Measurements from ENCODE around the gene MOBP.
"Not testable (repeated sequence)": the region's sequence is repeated elsewhere in the genome, so short reads cannot be mapped to it uniquely, and the experiment has no call there.

MOBP gene

GRCh38 chr3:39456159-39456558, 11.3 kb upstream of the MOBP start:
- H3K36me3 Mint-ChIP-seq (ENCODE audit: low read depth): no peaks in the 10 kb centered on the region
- H3K4me1 Mint-ChIP-seq: no peaks in the 10 kb centered on the region
- H3K27ac Mint-ChIP-seq: no peak overlapping the region
- TF ChIP-seq, protein P1, sequence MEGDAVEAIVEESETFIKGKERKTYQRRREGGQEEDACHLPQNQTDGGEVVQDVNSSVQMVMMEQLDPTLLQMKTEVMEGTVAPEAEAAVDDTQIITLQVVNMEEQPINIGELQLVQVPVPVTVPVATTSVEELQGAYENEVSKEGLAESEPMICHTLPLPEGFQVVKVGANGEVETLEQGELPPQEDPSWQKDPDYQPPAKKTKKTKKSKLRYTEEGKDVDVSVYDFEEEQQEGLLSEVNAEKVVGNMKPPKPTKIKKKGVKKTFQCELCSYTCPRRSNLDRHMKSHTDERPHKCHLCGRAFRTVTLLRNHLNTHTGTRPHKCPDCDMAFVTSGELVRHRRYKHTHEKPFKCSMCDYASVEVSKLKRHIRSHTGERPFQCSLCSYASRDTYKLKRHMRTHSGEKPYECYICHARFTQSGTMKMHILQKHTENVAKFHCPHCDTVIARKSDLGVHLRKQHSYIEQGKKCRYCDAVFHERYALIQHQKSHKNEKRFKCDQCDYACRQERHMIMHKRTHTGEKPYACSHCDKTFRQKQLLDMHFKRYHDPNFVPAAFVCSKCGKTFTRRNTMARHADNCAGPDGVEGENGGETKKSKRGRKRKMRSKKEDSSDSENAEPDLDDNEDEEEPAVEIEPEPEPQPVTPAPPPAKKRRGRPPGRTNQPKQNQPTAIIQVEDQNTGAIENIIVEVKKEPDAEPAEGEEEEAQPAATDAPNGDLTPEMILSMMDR (IDR thresholded peaks at IDR 0.05; ENCODE audit: unreplicated experiment in 3 of 3): no peak
- no peak overlapping the region for H3K4me3 Mint-ChIP-seq
- H3K9me3 Mint-ChIP-seq: no peaks in the 10 kb centered on the region
- H3K27me3 Mint-ChIP-seq (ENCODE audit: low read depth): no peaks in the 10 kb centered on the region

DNA sequence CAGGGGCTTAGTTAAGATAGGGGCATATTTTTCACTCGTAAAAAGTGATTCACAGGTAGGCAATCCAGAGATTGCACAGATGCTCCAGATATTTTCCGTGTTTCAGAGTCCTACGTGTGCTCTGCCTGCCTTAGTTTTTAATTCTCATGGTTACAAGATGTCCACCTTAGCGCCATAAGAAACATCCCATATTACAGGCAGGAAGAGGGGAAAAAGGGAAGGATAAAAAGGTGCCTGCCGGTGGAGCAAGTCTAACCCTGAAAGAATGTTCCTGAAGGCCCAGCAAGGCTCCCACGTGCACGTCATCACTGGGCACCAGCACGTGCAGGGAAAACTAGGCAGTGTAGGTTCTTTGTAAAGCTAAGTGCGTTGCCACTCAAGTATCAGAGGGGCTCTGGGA, 10.1 kb upstream of the MOBP start:
- TF ChIP-seq, protein P1 (IDR thresholded peaks at IDR 0.05; ENCODE audit: unreplicated experiment in 3 of 3): no peak
- Mint-ChIP-seq H3K36me3 (ENCODE audit: low read depth) (no peaks in the 10 kb centered on the region), H3K27ac (no peak overlapping the region), H3K27me3 (ENCODE audit: low read depth) (no peaks in the 10 kb centered on the region), H3K9me3 (no peaks in the 10 kb centered on the region), H3K4me3 (no peak overlapping the region), H3K4me1 (no peaks in the 10 kb centered on the region)

- not testable (repeated sequence) for H3K4me3 Mint-ChIP-seq; H3K27ac Mint-ChIP-seq; H3K36me3 Mint-ChIP-seq (ENCODE audit: low read depth)
Observed at GRCh38 chr3:39458579-39458978, 8.9 kb upstream of the MOBP start.

DNA sequence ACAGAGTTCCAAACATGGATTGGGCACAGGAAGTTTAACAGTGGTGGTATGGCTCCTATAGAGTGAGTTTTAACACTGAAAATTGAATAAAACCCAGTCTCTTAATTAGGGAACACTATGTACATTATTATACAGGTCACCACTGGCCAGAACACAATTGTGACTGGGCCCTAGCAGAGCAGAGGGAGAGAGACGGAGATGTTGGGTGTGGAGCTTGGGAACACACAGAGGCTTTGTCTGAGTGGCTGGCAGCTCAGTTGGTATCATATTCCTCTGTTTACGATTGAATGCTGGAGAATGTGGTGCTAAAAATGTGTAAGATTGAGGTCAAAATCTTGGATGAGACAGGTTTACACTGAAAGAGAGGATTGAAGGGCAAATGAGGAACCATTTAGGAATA, 6.8 kb upstream of the MOBP start:
- TF ChIP-seq, protein P1 (IDR thresholded peaks at IDR 0.05; ENCODE audit: unreplicated experiment in 3 of 3): no peak
- H3K4me1 Mint-ChIP-seq: no peaks in the 10 kb centered on the region
- no peaks in the 10 kb centered on the region for H3K36me3 Mint-ChIP-seq (ENCODE audit: low read depth)
- no peaks in the 10 kb centered on the region for H3K9me3 Mint-ChIP-seq
- no peaks in the 10 kb centered on the region for H3K27me3 Mint-ChIP-seq (ENCODE audit: low read depth)
- H3K4me3 Mint-ChIP-seq: no peak overlapping the region
- H3K27ac Mint-ChIP-seq: no peak overlapping the region

More at GRCh38 chr3:39458579-39458978, 8.9 kb upstream of the MOBP start:
- not testable (repeated sequence) for H3K4me1 Mint-ChIP-seq; H3K9me3 Mint-ChIP-seq; H3K27me3 Mint-ChIP-seq (ENCODE audit: low read depth)

- no peaks in the 10 kb centered on the region for H3K9me3 Mint-ChIP-seq
- H3K27me3 Mint-ChIP-seq (ENCODE audit: low read depth): peaks cover 6% of the 10 kb centered on the region
- H3K4me1 Mint-ChIP-seq: no peaks in the 10 kb centered on the region
- no peaks in the 10 kb centered on the region for H3K36me3 Mint-ChIP-seq (ENCODE audit: low read depth)
- TF ChIP-seq, protein P1 (IDR thresholded peaks at IDR 0.05; ENCODE audit: unreplicated experiment in 3 of 3): no peak
- H3K4me3 Mint-ChIP-seq: no peak overlapping the region
- H3K27ac Mint-ChIP-seq: no peak overlapping the region
Observed at GRCh38 chr3:39463269-39463668, 4.2 kb upstream of the MOBP start.

DNA sequence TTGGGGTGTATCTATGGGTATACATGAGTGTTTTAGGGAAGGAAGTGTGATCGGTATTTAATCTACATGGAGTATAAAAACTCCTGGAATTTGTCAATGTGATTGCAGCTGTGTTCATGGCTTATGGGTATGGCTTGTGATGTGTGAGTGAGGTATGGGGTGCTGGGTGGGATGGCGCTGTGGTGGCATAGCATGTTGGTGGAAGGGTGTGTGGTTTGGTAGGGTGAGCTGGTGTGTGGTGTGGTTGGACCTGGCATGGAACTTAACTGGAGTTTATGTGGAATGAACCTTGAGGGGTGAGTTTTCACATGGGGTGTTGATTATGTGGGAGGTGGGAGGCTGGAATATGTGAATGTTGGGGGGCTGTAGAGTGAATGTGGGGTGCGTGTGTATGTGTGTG, 492 bp upstream of the MOBP start:
- TF ChIP-seq, protein P1 (IDR thresholded peaks at IDR 0.05; ENCODE audit: unreplicated experiment in 3 of 3): no peak
- H3K36me3 Mint-ChIP-seq (ENCODE audit: low read depth): no peaks in the 10 kb centered on the region
- peaks cover 6% of the 10 kb centered on the region for H3K27me3 Mint-ChIP-seq (ENCODE audit: low read depth)
- no peaks in the 10 kb centered on the region for H3K9me3 Mint-ChIP-seq
- no peak overlapping the region for H3K4me3 Mint-ChIP-seq
- no peaks in the 10 kb centered on the region for H3K4me1 Mint-ChIP-seq
- H3K27ac Mint-ChIP-seq: no peak overlapping the region

DNA sequence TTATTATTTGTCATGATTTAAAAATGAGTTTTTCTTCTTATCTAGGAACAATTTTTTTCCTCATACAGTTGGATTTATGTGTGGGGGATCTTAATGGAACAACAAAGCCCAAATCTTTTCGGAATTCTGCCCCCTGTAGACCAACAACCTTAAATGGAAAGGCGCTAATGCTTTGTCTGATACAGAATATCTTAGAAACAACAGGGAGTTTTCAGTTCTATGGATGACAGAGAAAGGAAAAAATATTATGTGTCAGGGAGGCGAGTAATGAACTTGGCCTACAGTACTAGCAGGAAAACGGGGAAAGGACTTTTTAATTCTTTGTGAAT, 592 bp downstream of the MOBP start:
- TF ChIP-seq, protein P1 (IDR thresholded peaks at IDR 0.05; ENCODE audit: unreplicated experiment in 3 of 3): no peak
- Mint-ChIP-seq H3K36me3 (ENCODE audit: low read depth) (no peaks in the 10 kb centered on the region), H3K4me3 (no peak overlapping the region), H3K27me3 (ENCODE audit: low read depth) (peaks cover 10% of the 10 kb centered on the region), H3K9me3 (no peaks in the 10 kb centered on the region), H3K4me1 (no peaks in the 10 kb centered on the region), H3K27ac (no peak overlapping the region)

Data from nephron (organoid).